Measurements from ENCODE around the gene MAP3K13.

- TF ChIP-seq CTCF (conservative IDR thresholded peaks at IDR 0.05; ENCODE audit: low read depth, low read length) (no peak), EZH2 (IDR thresholded peaks at IDR 0.05; ENCODE audit: low read length, unreplicated experiment) (no peak), EZH2phosphoT487 (IDR thresholded peaks at IDR 0.05; ENCODE audit: borderline replicate concordance, low read length) (no peak)
Observed at GRCh38 chr3:185319801-185320200, 43.1 kb upstream of the MAP3K13 start.
